CD14-positive monocyte (primary cell): ENCODE measurements around the gene RCC2. TPM values are rescaled to one million over a fixed set of nuclear protein-coding genes. Genes with fewer than 3 reads are reported as not detected.

Experiments
- DNase-seq, 3 donors: peaks; one replicate each; pipeline ENCODE4 v3.0.0-alpha.2; 2011 to 2022
- H2AFZ ChIP-seq: 2 replicates; pipeline ENCODE4 v1.6.0; 2012; ENCODE audit warnings: mild to moderate bottlenecking, low read depth, low read length, inconsistent platforms; ENCODE audit not compliant: insufficient read depth, poor library complexity, severe bottlenecking
- H3K27ac ChIP-seq, 2 donors: 1 replicate in 1 of 2; 2 replicates in 1 of 2; pipeline ENCODE4 v1.5.1; 2012 to 2013; ENCODE audit warnings: low read length in 2 of 2, control low read depth in 1 of 2, inconsistent platforms in 1 of 2, low read depth in 1 of 2, mild to moderate bottlenecking in 1 of 2
- H3K27me3 ChIP-seq, 2 donors: one replicate each; pipeline versions ENCODE4 v1.6.0 to v1.6.1; 2011 to 2013; ENCODE audit warnings: low read length in 2 of 2; ENCODE audit not compliant: control insufficient read depth in 2 of 2, insufficient read depth in 2 of 2
- H3K36me3 ChIP-seq, 2 donors: replicated peaks in 1 of 2; 1 replicate in 1 of 2; 2 replicates in 1 of 2; pipeline versions ENCODE4 v1.5.1 to v1.6.1; 2012 to 2013; ENCODE audit warnings: low read length in 2 of 2, control low read depth in 1 of 2, inconsistent platforms in 1 of 2, mild to moderate bottlenecking in 1 of 2; ENCODE audit not compliant: insufficient read depth in 2 of 2, control insufficient read depth in 1 of 2
- H3K4me1 ChIP-seq, 2 donors: 1 replicate in 1 of 2; 2 replicates in 1 of 2; pipeline versions ENCODE4 v1.5.1 to v1.6.1; 2012 to 2013; ENCODE audit warnings: low read length in 2 of 2, control low read depth in 1 of 2, inconsistent platforms in 1 of 2, mild to moderate bottlenecking in 1 of 2, moderate library complexity in 1 of 2; ENCODE audit not compliant: insufficient read depth in 2 of 2, control insufficient read depth in 1 of 2
- H3K4me2 ChIP-seq: replicated peaks from 2 replicates; pipeline ENCODE3; 2012; ENCODE audit warnings: low read length, moderate library complexity, mild to moderate bottlenecking; ENCODE audit not compliant: poor library complexity, severe bottlenecking; ENCODE audit errors: extremely low read depth
- H3K4me3 ChIP-seq, 3 experiments: fragments of 200-600 bp in 1 of 3; sonication (generic) in 1 of 3; replicated peaks in 1 of 3; 1 replicate in 2 of 3; 2 replicates in 1 of 3; pipeline ENCODE4 v1.5.1; 2011 to 2013; ENCODE audit warnings: low read length in 3 of 3, mild to moderate bottlenecking in 3 of 3, control low read depth in 2 of 3, low read depth in 2 of 3, inconsistent platforms in 1 of 3, moderate library complexity in 1 of 3
- H3K79me2 ChIP-seq: 2 replicates; pipeline ENCODE4 v1.6.0; 2012; ENCODE audit warnings: mild to moderate bottlenecking, control low read depth, inconsistent platforms, low read length, moderate library complexity; ENCODE audit not compliant: insufficient read depth
- H3K9ac ChIP-seq: 2 replicates; pipeline ENCODE4 v1.6.0; 2017; ENCODE audit warnings: low read length, mild to moderate bottlenecking; ENCODE audit not compliant: insufficient read depth, poor library complexity, severe bottlenecking
- H3K9me3 ChIP-seq, 2 donors: replicated peaks in 1 of 2; 1 replicate in 1 of 2; 2 replicates in 1 of 2; pipeline versions ENCODE4 v1.5.1 to v1.6.1; 2012 to 2013; ENCODE audit warnings: low read length in 2 of 2, control low read depth in 1 of 2; ENCODE audit not compliant: control insufficient read depth in 1 of 2, insufficient read depth in 1 of 2
- H4K20me1 ChIP-seq: 2 replicates; pipeline ENCODE4 v1.6.0; 2012; ENCODE audit warnings: mild to moderate bottlenecking, low read length, control low read depth, moderate library complexity; ENCODE audit not compliant: insufficient read depth
- H3K27ac Mint-ChIP-seq, 7 donors: one replicate each; pipeline ENCODE4 v1.8.0; 2020; ENCODE audit warnings: mild to moderate bottlenecking in 7 of 7, mixed read lengths in 7 of 7, moderate library complexity in 6 of 7, inconsistent platforms in 2 of 7
- H3K27me3 Mint-ChIP-seq, 3 donors: one replicate each; pipeline ENCODE4 v1.8.0; 2021 to 2022; ENCODE audit warnings: low read depth in 3 of 3, mild to moderate bottlenecking in 3 of 3, mixed read lengths in 3 of 3, moderate library complexity in 3 of 3, inconsistent platforms in 1 of 3
- H3K36me3 Mint-ChIP-seq, 2 donors: one replicate each; pipeline ENCODE4 v1.8.0; 2020; ENCODE audit warnings: mixed read lengths in 2 of 2, inconsistent platforms in 1 of 2, mild to moderate bottlenecking in 1 of 2
- H3K4me1 Mint-ChIP-seq: one replicate; pipeline ENCODE4 v1.8.0; 2020; ENCODE audit warnings: mild to moderate bottlenecking, mixed read lengths
- H3K4me3 Mint-ChIP-seq, 2 donors: one replicate each; pipeline ENCODE4 v1.8.0; 2020; ENCODE audit warnings: mild to moderate bottlenecking in 2 of 2, mixed read lengths in 2 of 2, moderate library complexity in 1 of 2
- H3K9me3 Mint-ChIP-seq, 7 donors: one replicate each; pipeline ENCODE4 v1.8.0; 2020 to 2022; ENCODE audit warnings: mixed read lengths in 7 of 7, mild to moderate bottlenecking in 6 of 7, moderate library complexity in 6 of 7, inconsistent platforms in 2 of 7
- CTCF ChIP-seq: fragments of 200-600 bp; IDR thresholded peaks from one replicate; pipeline ENCODE4 v1.8.0; 2022; ENCODE audit warnings: antibody characterized with exemption, mild to moderate bottlenecking
- WGBS: methylation state at CpG from one replicate; pipeline ENCODE4 v1.1.5; 2013; ENCODE audit warnings: missing lambda C conversion rate; ENCODE audit not compliant: insufficient coverage; 5-methylcytosine and 5-hydroxymethylcytosine counted together
- intact Hi-C, 2 donors: fragments of 100-400 bp; cut with micrococcal nuclease; formaldehyde crosslinking; loops; one replicate each; pipeline versions ENCODE4 v1.15.0 to v1.15.1; 2023
- polyA plus RNA-seq, 3 donors: library from polyadenylated mRNA; depleted of rRNA in 1 of 3; unstranded in 2 of 3; stranded (reverse) in 1 of 3; fragments of 300-500 nt in 2 of 3; fragments of >200 nt in 1 of 3; fragmentation: Illumina TruSeq in 2 of 3; gene quantifications; 1 replicate in 2 of 3; 2 replicates in 1 of 3; pipeline ENCODE4 v1.2.3, GENCODE V29; 2012 to 2021

Gene RCC2
- polyA plus RNA-seq, 3 donors: 22.3 to 66.3 (median 40.9) TPM

GRCh38 chr1:17436380-17437174, 2.9 kb downstream of the RCC2 start:
- Histone ChIP-seq H3K4me1 (peaks cover 69 to 85% of the 10 kb centered on the region in 2 donors), H2AFZ (no peak overlapping the region), H3K36me3 (peaks cover 13 to 25% of the 10 kb centered on the region in 2 donors), H3K4me2 (peak overlapping the region; percentile 94), H3K79me2 (peaks cover 69% of the 10 kb centered on the region), H3K27me3 (peaks cover 0 to 9% of the 10 kb centered on the region in 2 donors), H3K9ac (peak overlapping the region; percentile 56), H3K4me3 (peak overlapping the region; percentile 55 to 86 (median 86)), H3K27ac (peak overlapping the region in 1 of 2 donors; percentile 57), H4K20me1 (peaks cover 54% of the 10 kb centered on the region), H3K9me3 (no peaks in the 10 kb centered on the region)
- Mint-ChIP-seq H3K27ac (peak overlapping the region; percentile 58 to 96 (median 80)), H3K27me3 (peaks cover 3 to 15% (median 6%) of the 10 kb centered on the region in 3 donors), H3K36me3 (peaks cover 18 to 34% of the 10 kb centered on the region in 2 donors), H3K9me3 (peaks cover 0 to 2% (median 0%) of the 10 kb centered on the region in 7 donors), H3K4me1 (peaks cover 73% of the 10 kb centered on the region), H3K4me3 (peak overlapping the region; percentile 75 to 82)
- no peak for TF ChIP-seq CTCF
- no peak for DNase-seq
- intact Hi-C loops: loop anchor here (10.0 kb wide), 1 partner anchor 198 kb away; no protein-coding TSS in a partner anchor
- WGBS: 57% methylated on average over 12 of the region's 13 CpGs

- H3K4me1 ChIP-seq: peaks cover 57 to 74% of the 10 kb centered on the region in 2 donors
- intact Hi-C loops: loop anchor here (10.0 kb wide), 1 partner anchor 200 kb away; no protein-coding TSS in a partner anchor
These were observed 4.9 kb downstream of the RCC2 start for GRCh38 chr1:17434601-17435000.

More at GRCh38 chr1:17434601-17435000, 4.9 kb downstream of the RCC2 start:
- peaks cover 83% of the 10 kb centered on the region for H3K79me2 ChIP-seq
- no peak for TF ChIP-seq CTCF
- no peak for DNase-seq
- peak overlapping the region in 1 of 2 donors; percentile 85 for H3K27ac ChIP-seq
- H3K4me3 ChIP-seq: no peak overlapping the region
- H3K4me1 Mint-ChIP-seq: peaks cover 62% of the 10 kb centered on the region
- peaks cover 21 to 41% of the 10 kb centered on the region in 2 donors for H3K36me3 Mint-ChIP-seq
- 80% methylated on average over 1 of the region's 9 CpGs for WGBS
- no peak overlapping the region for H3K4me2 ChIP-seq
- H3K27ac Mint-ChIP-seq: peak overlapping the region in 6 of 7 donors; percentile 9 to 96 (median 62)
- H3K27me3 ChIP-seq: no peaks in the 10 kb centered on the region
- H3K36me3 ChIP-seq: peaks cover 15 to 30% of the 10 kb centered on the region in 2 donors
- H2AFZ ChIP-seq: no peak overlapping the region
- H3K27me3 Mint-ChIP-seq: no peaks in the 10 kb centered on the region
- no peak overlapping the region for H3K9ac ChIP-seq
- no peaks in the 10 kb centered on the region for H3K9me3 ChIP-seq
- no peak overlapping the region for H3K4me3 Mint-ChIP-seq
- peaks cover 0 to 2% (median 0%) of the 10 kb centered on the region in 7 donors for H3K9me3 Mint-ChIP-seq
- peaks cover 63% of the 10 kb centered on the region for H4K20me1 ChIP-seq
